Panc1 (cell line): ENCODE results near the gene ZFYVE16. TPM values are rescaled to one million over a fixed set of nuclear protein-coding genes. Genes with fewer than 3 reads are reported as not detected.

Source experiments
- ATAC-seq: fragments of 200-7000 bp; cut with Tn5 transposase; 2 replicates; pipeline ENCODE4 v1.9.1; 2020; ENCODE audit warnings: mild to moderate bottlenecking, moderate library complexity
- BruUV-seq: library from RNA; stranded (reverse); fragments of 400-500 nt; replicated peaks from 2 replicates; lab custom pipeline; 2021; lab: Mats Ljungman, UMichigan
- CTCF ChIA-PET: fragments of 300-600 bp; sonication (Branson Sonifier 250); formaldehyde crosslinking; loops from one replicate; lab custom pipeline; 2022; ENCODE audit warnings: antibody characterized with exemption; lab: Charles Lee
- POLR2A ChIA-PET: fragments of 300-600 bp; sonication (Branson Sonifier 250); formaldehyde crosslinking; loops from one replicate; lab custom pipeline; 2022; ENCODE audit warnings: antibody characterized with exemption; lab: Charles Lee
- DNase-seq: peaks from one replicate; pipeline ENCODE4 v3.0.0-alpha.2; 2010; ENCODE audit warnings: low read depth, low spot score
- H3K27ac ChIP-seq: 2 replicates; pipeline ENCODE4 v1.5.1; 2011; ENCODE audit warnings: mild to moderate bottlenecking, low read length, inconsistent platforms
- H3K27me3 ChIP-seq: fragments of 200-500 bp; sonication (Bioruptor generic); 2 replicates; pipeline ENCODE4 v1.6.0; 2014; ENCODE audit warnings: low read length, inconsistent platforms; ENCODE audit not compliant: control insufficient read depth, insufficient read depth
- H3K36me3 ChIP-seq: fragments of 200-500 bp; sonication (Bioruptor generic); 2 replicates; pipeline ENCODE4 v1.5.1; 2014; ENCODE audit warnings: inconsistent platforms, mild to moderate bottlenecking, low read length, moderate library complexity; ENCODE audit not compliant: control insufficient read depth, insufficient read depth
- H3K4me1 ChIP-seq: 2 replicates; pipeline ENCODE4 v1.5.1; 2011; ENCODE audit warnings: inconsistent platforms, mild to moderate bottlenecking, low read length, moderate library complexity; ENCODE audit not compliant: control insufficient read depth, insufficient read depth
- H3K4me3 ChIP-seq, 2 experiments: 2 replicates each; pipeline ENCODE4 v1.5.1; 2011 to 2012; ENCODE audit warnings: low read depth in 2 of 2, low read length in 2 of 2, mild to moderate bottlenecking in 2 of 2, inconsistent platforms in 1 of 2, moderate library complexity in 1 of 2
- H3K9me3 ChIP-seq: fragments of 200-500 bp; sonication (Bioruptor generic); 2 replicates; pipeline ENCODE4 v1.5.1; 2014; ENCODE audit warnings: low read depth, mild to moderate bottlenecking, inconsistent platforms, low read length, moderate library complexity; ENCODE audit not compliant: control insufficient read depth, insufficient read depth
- POLR2AphosphoS5 ChIP-seq: IDR thresholded peaks from 2 replicates; pipeline ENCODE4 v1.6.1; 2012; ENCODE audit warnings: mild to moderate bottlenecking, low read depth, low read length, moderate library complexity
- SIN3A ChIP-seq: IDR thresholded peaks from 2 replicates; pipeline ENCODE4 v1.6.1; 2012; ENCODE audit warnings: low read depth, mild to moderate bottlenecking, low read length, moderate library complexity, borderline replicate concordance; ENCODE audit not compliant: insufficient read depth
- TCF7L2 ChIP-seq: IDR thresholded peaks from 2 replicates; pipeline ENCODE4 v1.6.1; 2011; ENCODE audit warnings: mild to moderate bottlenecking, low read depth, low read length, inconsistent platforms
- in situ Hi-C: cut with HindIII; loops from 2 replicates; pipeline ENCODE4 v1.10.0; 2016; ENCODE audit warnings: low sequenced_read_pairs, low pct_unique_long_range_greater_than_20kb
- intact Hi-C: fragments of 100-400 bp; cut with micrococcal nuclease; formaldehyde crosslinking; loops from one replicate; pipeline ENCODE4 v1.10.0; 2022; ENCODE audit not compliant: unreplicated experiment
- total RNA-seq: library from RNA; stranded (reverse); gene quantifications from one replicate; pipeline ENCODE4 v1.2.1, GENCODE V29; 2021; ENCODE audit not compliant: unreplicated experiment
- TF ChIP-seq, protein P1 (sequence below): fragments of 450-650 bp; IDR thresholded peaks from 2 replicates; pipeline ENCODE4 v1.5.1; 2017; ENCODE audit warnings: mild to moderate bottlenecking
- TF ChIP-seq, protein P2 (sequence below), 2 experiments: IDR thresholded peaks; 2 replicates each; pipeline ENCODE4 v1.6.1; 2011 to 2012; ENCODE audit warnings: low read depth in 2 of 2, control low read depth in 1 of 2, low read length in 1 of 2, mild to moderate bottlenecking in 1 of 2, moderate library complexity in 1 of 2; ENCODE audit not compliant: insufficient read depth in 1 of 2

The ZFYVE16 gene
- total RNA-seq, 1 experiment from 2014 or later: 54.6 TPM

DNA sequence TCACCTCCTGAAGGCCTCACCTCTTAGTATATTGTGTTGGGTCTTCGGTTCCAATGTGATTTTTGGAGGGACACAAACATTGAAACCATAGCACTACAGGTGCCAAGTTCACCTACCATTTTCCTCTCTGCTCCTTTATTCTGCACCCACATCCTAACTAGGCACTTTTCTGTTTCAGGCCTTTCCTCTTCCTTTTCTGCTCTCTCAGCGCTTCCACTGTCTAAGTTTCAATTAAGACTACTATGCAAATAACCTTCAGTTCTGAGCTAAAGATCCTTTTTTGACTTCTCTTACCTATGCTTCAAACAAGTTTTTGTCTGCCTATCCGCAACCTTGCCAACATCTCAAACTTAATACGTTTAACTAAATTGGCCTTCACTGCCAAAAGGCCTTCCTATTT lies 25.4 kb upstream of the ZFYVE16 start:
- Histone ChIP-seq H3K27me3 (no peaks in the 10 kb centered on the region), H3K4me1 (no peaks in the 10 kb centered on the region), H3K36me3 (no peaks in the 10 kb centered on the region), H3K9me3 (no peaks in the 10 kb centered on the region), H3K4me3 (no peak overlapping the region), H3K27ac (no peak overlapping the region)
- no peak for DNase-seq
- no TSS peak for BruUV-seq
- TF ChIP-seq POLR2AphosphoS5 (no peak), SIN3A (no peak), TCF7L2 (no peak)
- TF ChIP-seq, protein P1, sequence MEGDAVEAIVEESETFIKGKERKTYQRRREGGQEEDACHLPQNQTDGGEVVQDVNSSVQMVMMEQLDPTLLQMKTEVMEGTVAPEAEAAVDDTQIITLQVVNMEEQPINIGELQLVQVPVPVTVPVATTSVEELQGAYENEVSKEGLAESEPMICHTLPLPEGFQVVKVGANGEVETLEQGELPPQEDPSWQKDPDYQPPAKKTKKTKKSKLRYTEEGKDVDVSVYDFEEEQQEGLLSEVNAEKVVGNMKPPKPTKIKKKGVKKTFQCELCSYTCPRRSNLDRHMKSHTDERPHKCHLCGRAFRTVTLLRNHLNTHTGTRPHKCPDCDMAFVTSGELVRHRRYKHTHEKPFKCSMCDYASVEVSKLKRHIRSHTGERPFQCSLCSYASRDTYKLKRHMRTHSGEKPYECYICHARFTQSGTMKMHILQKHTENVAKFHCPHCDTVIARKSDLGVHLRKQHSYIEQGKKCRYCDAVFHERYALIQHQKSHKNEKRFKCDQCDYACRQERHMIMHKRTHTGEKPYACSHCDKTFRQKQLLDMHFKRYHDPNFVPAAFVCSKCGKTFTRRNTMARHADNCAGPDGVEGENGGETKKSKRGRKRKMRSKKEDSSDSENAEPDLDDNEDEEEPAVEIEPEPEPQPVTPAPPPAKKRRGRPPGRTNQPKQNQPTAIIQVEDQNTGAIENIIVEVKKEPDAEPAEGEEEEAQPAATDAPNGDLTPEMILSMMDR: no peak
- TF ChIP-seq, protein P2, sequence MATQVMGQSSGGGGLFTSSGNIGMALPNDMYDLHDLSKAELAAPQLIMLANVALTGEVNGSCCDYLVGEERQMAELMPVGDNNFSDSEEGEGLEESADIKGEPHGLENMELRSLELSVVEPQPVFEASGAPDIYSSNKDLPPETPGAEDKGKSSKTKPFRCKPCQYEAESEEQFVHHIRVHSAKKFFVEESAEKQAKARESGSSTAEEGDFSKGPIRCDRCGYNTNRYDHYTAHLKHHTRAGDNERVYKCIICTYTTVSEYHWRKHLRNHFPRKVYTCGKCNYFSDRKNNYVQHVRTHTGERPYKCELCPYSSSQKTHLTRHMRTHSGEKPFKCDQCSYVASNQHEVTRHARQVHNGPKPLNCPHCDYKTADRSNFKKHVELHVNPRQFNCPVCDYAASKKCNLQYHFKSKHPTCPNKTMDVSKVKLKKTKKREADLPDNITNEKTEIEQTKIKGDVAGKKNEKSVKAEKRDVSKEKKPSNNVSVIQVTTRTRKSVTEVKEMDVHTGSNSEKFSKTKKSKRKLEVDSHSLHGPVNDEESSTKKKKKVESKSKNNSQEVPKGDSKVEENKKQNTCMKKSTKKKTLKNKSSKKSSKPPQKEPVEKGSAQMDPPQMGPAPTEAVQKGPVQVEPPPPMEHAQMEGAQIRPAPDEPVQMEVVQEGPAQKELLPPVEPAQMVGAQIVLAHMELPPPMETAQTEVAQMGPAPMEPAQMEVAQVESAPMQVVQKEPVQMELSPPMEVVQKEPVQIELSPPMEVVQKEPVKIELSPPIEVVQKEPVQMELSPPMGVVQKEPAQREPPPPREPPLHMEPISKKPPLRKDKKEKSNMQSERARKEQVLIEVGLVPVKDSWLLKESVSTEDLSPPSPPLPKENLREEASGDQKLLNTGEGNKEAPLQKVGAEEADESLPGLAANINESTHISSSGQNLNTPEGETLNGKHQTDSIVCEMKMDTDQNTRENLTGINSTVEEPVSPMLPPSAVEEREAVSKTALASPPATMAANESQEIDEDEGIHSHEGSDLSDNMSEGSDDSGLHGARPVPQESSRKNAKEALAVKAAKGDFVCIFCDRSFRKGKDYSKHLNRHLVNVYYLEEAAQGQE (IDR thresholded peaks at IDR 0.05; ENCODE audit: insufficient read depth in 1 of 2, low read depth in 2 of 2, low read length in 1 of 2): no peak
- no peak for ATAC-seq
- in situ Hi-C loops: no loop called here
- CTCF ChIA-PET: no interaction called here
- intact Hi-C loops: no loop called here
- POLR2A ChIA-PET: no interaction called here

DNA sequence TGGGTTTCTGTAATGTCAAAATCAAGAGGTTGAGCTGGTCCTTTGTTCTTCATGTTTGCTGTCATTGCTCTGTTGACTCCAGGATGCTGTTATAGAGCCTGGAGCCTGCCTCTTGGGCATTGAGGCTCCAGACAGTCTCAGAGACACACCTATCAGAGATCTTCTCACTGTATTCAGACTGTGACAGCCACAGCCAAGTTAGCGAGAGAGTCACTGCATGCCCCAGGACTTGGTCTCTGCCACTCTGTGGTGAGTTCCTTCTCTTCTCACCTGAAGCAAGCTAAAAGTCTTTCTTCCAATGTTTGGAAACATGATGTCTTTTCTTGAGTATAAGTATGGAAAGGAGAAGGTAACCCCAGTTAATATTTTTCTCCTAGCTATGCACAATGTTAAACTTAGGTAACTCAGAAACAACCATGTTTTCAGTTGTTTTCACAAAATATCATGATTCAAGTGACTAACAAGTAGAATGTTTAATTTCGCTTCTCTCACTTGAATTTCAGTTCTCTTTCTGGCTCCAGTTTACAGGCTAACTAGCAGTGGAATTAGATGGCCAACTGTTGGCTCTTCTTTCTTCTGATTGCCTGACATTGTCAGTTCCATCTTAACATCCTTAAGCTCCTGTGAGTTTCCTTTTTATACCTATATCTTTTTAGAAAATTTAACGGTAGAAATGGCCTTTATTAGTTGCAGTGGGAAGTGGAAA lies 20.6 kb upstream of the ZFYVE16 start:
- POLR2A ChIA-PET: no interaction called here
- no peak overlapping the region for H3K27ac ChIP-seq
- TF ChIP-seq, protein P1: no peak
- TF ChIP-seq, protein P2 (IDR thresholded peaks at IDR 0.05; ENCODE audit: insufficient read depth in 1 of 2, low read depth in 2 of 2, low read length in 1 of 2): no peak
- TF ChIP-seq POLR2AphosphoS5: no peak
- no peak for TF ChIP-seq SIN3A
- TF ChIP-seq TCF7L2: no peak
- no peak overlapping the region for H3K4me3 ChIP-seq
- intact Hi-C loops: no loop called here
- H3K27me3 ChIP-seq: no peaks in the 10 kb centered on the region
- no peaks in the 10 kb centered on the region for H3K9me3 ChIP-seq
- H3K36me3 ChIP-seq: no peaks in the 10 kb centered on the region
- ATAC-seq (no peak), DNase-seq (no peak)
- H3K4me1 ChIP-seq: no peaks in the 10 kb centered on the region
- CTCF ChIA-PET: no interaction called here
- in situ Hi-C loops: no loop called here
- no TSS peak for BruUV-seq
